GM21515 (cell line): ENCODE measurements around the gene KRT79.

Experiments
- ATAC-seq: cut with Tn5 transposase; IDR thresholded peaks from one replicate; pipeline ENCODE4 v1.9.1; 2021; ENCODE audit not compliant: unreplicated experiment

KRT79 gene

GRCh38 chr12:52819731-52820510 lies 14.2 kb downstream of the KRT79 start:
- ATAC-seq, result no peak

- no peak for ATAC-seq
Observed at GRCh38 chr12:52818887-52819420, 15.2 kb downstream of the KRT79 start.

- no peak for ATAC-seq
Observed at GRCh38 chr12:52818388-52818787, 15.7 kb downstream of the KRT79 start.

- ATAC-seq, result no peak
Observed at GRCh38 chr12:52817699-52818238, 16.3 kb downstream of the KRT79 start.

GRCh38 chr12:52817003-52817698 lies 17.0 kb downstream of the KRT79 start:
- ATAC-seq, result no peak

GRCh38 chr12:52815676-52816588 lies 18.2 kb downstream of the KRT79 start:
- no peak for ATAC-seq

- no peak for ATAC-seq
Observed at GRCh38 chr12:52815161-52815560, 18.9 kb downstream of the KRT79 start.

GRCh38 chr12:52814710-52815155 lies 19.4 kb downstream of the KRT79 start:
- no peak for ATAC-seq

GRCh38 chr12:52813885-52814709 lies 20.0 kb downstream of the KRT79 start, which contains the start of gene KRT4:
TSS of gene KRT4 (minus strand) at chr12:52814116. CDS start at chr12:52814058, 58 bp downstream.
- no peak for ATAC-seq

- ATAC-seq, result no peak
Observed at GRCh38 chr12:52813203-52813819, 20.8 kb downstream of the KRT79 start.

- no peak for ATAC-seq
Observed at GRCh38 chr12:52812749-52813148, 21.4 kb downstream of the KRT79 start.

GRCh38 chr12:52812073-52812400 lies 22.1 kb downstream of the KRT79 start:
- no peak for ATAC-seq

GRCh38 chr12:52811191-52812072 lies 22.7 kb downstream of the KRT79 start:
- ATAC-seq, result no peak

- no peak for ATAC-seq
Observed at GRCh38 chr12:52810554-52810953, 23.6 kb downstream of the KRT79 start.

- ATAC-seq, result no peak
Observed at GRCh38 chr12:52809166-52809565, 24.9 kb downstream of the KRT79 start.

GRCh38 chr12:52808573-52809160 lies 25.4 kb downstream of the KRT79 start:
- no peak for ATAC-seq

GRCh38 chr12:52807544-52808470 lies 26.3 kb downstream of the KRT79 start:
- no peak for ATAC-seq
